ENCODE measurements around the gene TMEM252.
A peak's percentile ranks its signal among the peaks of the same experiment; 100 is the strongest.

TMEM252 gene

GRCh38 chr9:68540712-68541535, at the start of gene TMEM252:
TMEM252 (minus strand) TSS chr9:68540883; CDS start chr9:68540814, 69 bp downstream.
- no peak for DNase-seq

- no peak for DNase-seq
Measured at GRCh38 chr9:68585034-68585761, 44.5 kb upstream of the TMEM252 start.

GRCh38 chr9:68584189-68585033, 43.7 kb upstream of the TMEM252 start:
- DNase-seq, result peak; percentile 36

GRCh38 chr9:68581696-68582095, 41.0 kb upstream of the TMEM252 start:
- no peak for DNase-seq

GRCh38 chr9:68577774-68578591, 37.3 kb upstream of the TMEM252 start:
- no peak for DNase-seq

GRCh38 chr9:68575817-68576216, 35.1 kb upstream of the TMEM252 start:
- no peak for DNase-seq

- DNase-seq, result no peak
Measured at GRCh38 chr9:68574150-68574549, 33.5 kb upstream of the TMEM252 start.

GRCh38 chr9:68567565-68567964, 26.9 kb upstream of the TMEM252 start:
- DNase-seq, result no peak

GRCh38 chr9:68562461-68562860, 21.8 kb upstream of the TMEM252 start:
- no peak for DNase-seq

- peak; percentile 1 for DNase-seq
Measured at GRCh38 chr9:68560071-68560844, 19.6 kb upstream of the TMEM252 start.

- DNase-seq, result no peak
Measured at GRCh38 chr9:68558545-68558944, 17.9 kb upstream of the TMEM252 start.

GRCh38 chr9:68555437-68556150, 14.9 kb upstream of the TMEM252 start:
- DNase-seq, result no peak

- DNase-seq, result no peak
Measured at GRCh38 chr9:68552700-68553476, 12.2 kb upstream of the TMEM252 start.

- DNase-seq, result no peak
Measured at GRCh38 chr9:68551191-68551590, 10.5 kb upstream of the TMEM252 start.

GRCh38 chr9:68548241-68548640, 7.6 kb upstream of the TMEM252 start:
- no peak for DNase-seq

- DNase-seq, result no peak
Measured at GRCh38 chr9:68547417-68547816, 6.7 kb upstream of the TMEM252 start.

GRCh38 chr9:68546596-68547390, 6.1 kb upstream of the TMEM252 start:
- no peak for DNase-seq

- DNase-seq, result no peak
Measured at GRCh38 chr9:68545033-68545705, 4.5 kb upstream of the TMEM252 start.

GRCh38 chr9:68541568-68541967, 885 bp upstream of the TMEM252 start:
- DNase-seq, result no peak
